Activated CD4-positive, alpha-beta T cell treated with anti-CD3 and anti-CD28 coated beads, Interleukin-2, Interleukin-6, amounts not matched to agents 100 ng/mL and 50 ng/mL, durations not matched to agents 16 hours and 8 hours (primary cell): ENCODE results near the gene ZNF638.

Source experiments
- DNase-seq: peaks from one replicate; pipeline ENCODE4 v3.0.0-alpha.2; 2020

ZNF638 gene

GRCh38 chr2:71333619-71334018 is 2.0 kb downstream of the ZNF638 start:
- no peak for DNase-seq

- no peak for DNase-seq
These were observed 4.8 kb downstream of the ZNF638 start for GRCh38 chr2:71336384-71336783.

GRCh38 chr2:71336802-71337201 is 5.2 kb downstream of the ZNF638 start:
- no peak for DNase-seq

GRCh38 chr2:71337776-71338175 is 6.2 kb downstream of the ZNF638 start:
- no peak for DNase-seq

GRCh38 chr2:71339685-71340084 is 8.1 kb downstream of the ZNF638 start:
- DNase-seq = no peak

- no peak for DNase-seq
These were observed 8.6 kb downstream of the ZNF638 start for GRCh38 chr2:71340176-71340575.

GRCh38 chr2:71341645-71342044 is 10.1 kb downstream of the ZNF638 start:
- DNase-seq = no peak

GRCh38 chr2:71346065-71346464 is 14.5 kb downstream of the ZNF638 start:
- no peak for DNase-seq

GRCh38 chr2:71347517-71347916 is 15.9 kb downstream of the ZNF638 start:
- DNase-seq = no peak

- DNase-seq = no peak
These were observed 16.7 kb downstream of the ZNF638 start for GRCh38 chr2:71348302-71348701.

- DNase-seq = peak; percentile 49
These were observed 21.7 kb downstream of the ZNF638 start for GRCh38 chr2:71353248-71353647.

GRCh38 chr2:71358931-71359671 is 27.5 kb downstream of the ZNF638 start:
- no peak for DNase-seq

GRCh38 chr2:71360434-71360975 is 28.9 kb downstream of the ZNF638 start:
- no peak for DNase-seq

GRCh38 chr2:71361631-71362030 is 30.0 kb downstream of the ZNF638 start:
- no peak for DNase-seq

- no peak for DNase-seq
These were observed 30.9 kb downstream of the ZNF638 start for GRCh38 chr2:71362447-71362846.

- no peak for DNase-seq
These were observed 38.4 kb downstream of the ZNF638 start for GRCh38 chr2:71370015-71370414.

- no peak for DNase-seq
These were observed 40.5 kb downstream of the ZNF638 start for GRCh38 chr2:71372042-71372441.

GRCh38 chr2:71379086-71379485 is 47.5 kb downstream of the ZNF638 start:
- peak; percentile 5 for DNase-seq

- DNase-seq = no peak
These were observed 49.1 kb downstream of the ZNF638 start for GRCh38 chr2:71380665-71381064.

GRCh38 chr2:71385012-71385411 is 53.4 kb downstream of the ZNF638 start:
- no peak for DNase-seq

GRCh38 chr2:71388214-71388613 is 56.6 kb downstream of the ZNF638 start:
- DNase-seq = no peak

GRCh38 chr2:71389384-71390072 is 57.9 kb downstream of the ZNF638 start:
- DNase-seq = no peak

- no peak for DNase-seq
These were observed 61.6 kb downstream of the ZNF638 start for GRCh38 chr2:71393216-71393615.

GRCh38 chr2:71395471-71395870 is 63.9 kb downstream of the ZNF638 start:
- no peak for DNase-seq
